A673 (cell line): Measurements from ENCODE around the gene ASTN2. TPM values are rescaled to one million over a fixed set of nuclear protein-coding genes. Genes with fewer than 3 reads are reported as not detected.

Experiments used
- BruUV-seq: library from RNA; stranded (reverse); fragments of 400-500 nt; replicated peaks from 2 replicates; lab custom pipeline; 2021; lab: Mats Ljungman, UMichigan
- CTCF ChIA-PET: fragments of 300-600 bp; sonication (Branson Sonifier 250); formaldehyde crosslinking; loops from one replicate; lab custom pipeline; 2022; ENCODE audit warnings: antibody characterized with exemption; lab: Charles Lee
- POLR2A ChIA-PET: fragments of 300-600 bp; sonication (Branson Sonifier 250); formaldehyde crosslinking; loops from one replicate; lab custom pipeline; 2022; ENCODE audit warnings: antibody characterized with exemption; ENCODE audit not compliant: low non-redundant PET; lab: Charles Lee
- DNase-seq: peaks from one replicate; pipeline ENCODE4 v3.0.0-alpha.2; 2015; ENCODE audit warnings: low spot score
- H3K27ac ChIP-seq: fragments of 200-600 bp; sonication (generic); 2 replicates; pipeline ENCODE4 v1.5.1; 2016; ENCODE audit warnings: mixed run types, low read depth, mild to moderate bottlenecking, mixed read lengths, antibody characterized with exemption, low read length; ENCODE audit not compliant: poor library complexity, severe bottlenecking
- H3K27me3 ChIP-seq: fragments of 200-600 bp; sonication (generic); replicated peaks from 2 replicates; pipeline ENCODE4 v1.6.1; 2017; ENCODE audit warnings: mixed run types, low read depth, mild to moderate bottlenecking, mixed read lengths, antibody characterized with exemption, low read length; ENCODE audit not compliant: insufficient read depth, poor library complexity
- H3K36me3 ChIP-seq: fragments of 200-600 bp; sonication (generic); 2 replicates; pipeline ENCODE4 v1.6.1; 2016; ENCODE audit warnings: mixed run types, mild to moderate bottlenecking, mixed read lengths, antibody characterized with exemption, low read length; ENCODE audit not compliant: insufficient read depth, poor library complexity, severe bottlenecking
- H3K4me1 ChIP-seq: fragments of 200-600 bp; sonication (generic); 2 replicates; pipeline ENCODE4 v1.6.1; 2017; ENCODE audit warnings: mixed run types, mild to moderate bottlenecking, mixed read lengths, antibody characterized with exemption, low read length; ENCODE audit not compliant: insufficient read depth, poor library complexity, severe bottlenecking
- H3K4me3 ChIP-seq: fragments of 200-600 bp; sonication (generic); 2 replicates; pipeline ENCODE4 v1.5.1; 2016; ENCODE audit warnings: low read depth, mixed run types, mild to moderate bottlenecking, mixed read lengths, low read length; ENCODE audit not compliant: poor library complexity, severe bottlenecking
- H3K9me3 ChIP-seq: fragments of 200-600 bp; sonication (generic); 2 replicates; pipeline ENCODE4 v1.6.1; 2016; ENCODE audit warnings: mixed run types, low read depth, mild to moderate bottlenecking, mixed read lengths, antibody characterized with exemption, low read length; ENCODE audit not compliant: poor library complexity, severe bottlenecking
- EZH2 ChIP-seq: fragments of 200-600 bp; sonication (generic); IDR thresholded peaks from 2 replicates; pipeline ENCODE4 v1.6.1; 2017; ENCODE audit warnings: borderline replicate concordance, low read depth, mild to moderate bottlenecking, mixed read lengths, antibody characterized with exemption, low read length; ENCODE audit not compliant: poor library complexity, severe bottlenecking
- intact Hi-C: fragments of 100-400 bp; cut with micrococcal nuclease; formaldehyde crosslinking; loops from one replicate; pipeline ENCODE4 v1.10.0; 2022; ENCODE audit not compliant: unreplicated experiment
- total RNA-seq: library from RNA; stranded (reverse); gene quantifications from 2 replicates; pipeline ENCODE4 v1.2.3, GENCODE V29; 2021
- TF ChIP-seq, protein P1 (sequence below): fragments of 300-800, 200-600 bp; sonication (generic); conservative IDR thresholded peaks from 2 replicates; pipeline ENCODE4 v1.5.1; 2017; ENCODE audit warnings: low read depth, mild to moderate bottlenecking, antibody characterized with exemption, low read length, moderate library complexity, mixed read lengths

ASTN2 gene
- total RNA-seq, 1 experiment from 2014 or later, result 3.4 TPM

DNA sequence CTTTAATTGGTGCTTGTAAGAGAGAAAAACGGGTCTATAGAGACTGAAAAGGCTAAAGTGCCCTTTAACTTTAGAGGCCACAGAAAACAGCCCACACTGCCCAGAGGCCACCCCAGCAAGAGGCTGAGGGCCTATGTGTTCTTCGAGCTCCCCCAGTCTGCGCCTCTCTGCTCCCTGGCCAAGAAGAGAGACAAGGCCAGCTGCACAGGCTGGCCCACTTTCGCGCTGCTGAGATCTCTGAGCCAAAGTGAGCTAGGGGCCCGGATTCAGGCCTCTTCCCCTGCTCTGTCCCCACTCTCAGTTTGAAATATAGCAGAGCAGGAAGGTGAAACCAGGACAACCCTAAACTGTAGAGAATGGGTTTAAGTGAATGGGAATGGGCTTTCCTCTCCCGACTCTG, 859.7 kb downstream of the ASTN2 start:
- Histone ChIP-seq H3K9me3 (no peaks in the 10 kb centered on the region), H3K4me1 (no peaks in the 10 kb centered on the region), H3K27ac (no peak overlapping the region), H3K36me3 (no peaks in the 10 kb centered on the region), H3K27me3 (no peaks in the 10 kb centered on the region), H3K4me3 (no peak overlapping the region)
- CTCF ChIA-PET, result no interaction called here
- intact Hi-C loops, result no loop called here
- BruUV-seq, result no TSS peak
- no peak for TF ChIP-seq EZH2
- TF ChIP-seq, protein P1, sequence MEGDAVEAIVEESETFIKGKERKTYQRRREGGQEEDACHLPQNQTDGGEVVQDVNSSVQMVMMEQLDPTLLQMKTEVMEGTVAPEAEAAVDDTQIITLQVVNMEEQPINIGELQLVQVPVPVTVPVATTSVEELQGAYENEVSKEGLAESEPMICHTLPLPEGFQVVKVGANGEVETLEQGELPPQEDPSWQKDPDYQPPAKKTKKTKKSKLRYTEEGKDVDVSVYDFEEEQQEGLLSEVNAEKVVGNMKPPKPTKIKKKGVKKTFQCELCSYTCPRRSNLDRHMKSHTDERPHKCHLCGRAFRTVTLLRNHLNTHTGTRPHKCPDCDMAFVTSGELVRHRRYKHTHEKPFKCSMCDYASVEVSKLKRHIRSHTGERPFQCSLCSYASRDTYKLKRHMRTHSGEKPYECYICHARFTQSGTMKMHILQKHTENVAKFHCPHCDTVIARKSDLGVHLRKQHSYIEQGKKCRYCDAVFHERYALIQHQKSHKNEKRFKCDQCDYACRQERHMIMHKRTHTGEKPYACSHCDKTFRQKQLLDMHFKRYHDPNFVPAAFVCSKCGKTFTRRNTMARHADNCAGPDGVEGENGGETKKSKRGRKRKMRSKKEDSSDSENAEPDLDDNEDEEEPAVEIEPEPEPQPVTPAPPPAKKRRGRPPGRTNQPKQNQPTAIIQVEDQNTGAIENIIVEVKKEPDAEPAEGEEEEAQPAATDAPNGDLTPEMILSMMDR, result no peak
- POLR2A ChIA-PET, result no interaction called here
- no peak for DNase-seq

DNA sequence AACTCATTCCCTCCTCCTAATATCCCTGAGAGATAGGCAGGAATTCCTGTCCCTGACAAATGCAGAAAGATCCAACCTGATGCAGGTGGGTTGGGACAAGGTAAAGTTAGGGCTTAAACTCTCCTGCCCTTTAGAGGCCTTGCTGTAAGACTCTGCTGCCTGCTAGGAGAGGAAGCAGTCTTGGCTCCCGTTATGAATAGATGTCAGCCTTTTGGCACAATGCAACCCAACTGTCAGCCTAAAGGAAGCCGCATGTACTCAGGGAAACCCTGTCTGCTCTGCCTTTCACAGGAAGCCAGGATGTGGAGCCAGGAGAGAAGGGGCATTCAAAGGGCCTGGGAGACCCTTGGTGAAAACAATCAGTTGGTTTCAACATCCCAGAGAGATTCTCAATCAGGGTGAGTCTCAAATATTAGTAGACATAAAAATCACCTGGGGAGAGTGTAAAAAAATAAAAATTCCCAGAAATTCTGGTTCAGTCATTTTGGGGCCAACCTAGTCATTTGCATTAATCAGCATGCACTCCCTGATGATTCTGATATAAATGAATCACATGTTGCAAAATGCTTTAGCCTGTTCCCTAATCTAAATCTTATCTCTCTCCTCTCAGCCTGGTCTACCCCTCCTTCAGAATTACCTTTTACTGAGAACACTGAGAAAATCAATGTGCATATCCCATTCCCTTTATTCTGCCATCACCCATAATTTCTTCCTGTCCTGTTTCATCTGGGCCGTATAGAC, 864.0 kb downstream of the ASTN2 start:
- Histone ChIP-seq H3K4me1 (no peaks in the 10 kb centered on the region), H3K27ac (no peak overlapping the region), H3K36me3 (no peaks in the 10 kb centered on the region), H3K9me3 (no peaks in the 10 kb centered on the region), H3K4me3 (no peak overlapping the region), H3K27me3 (no peaks in the 10 kb centered on the region)
- no peak for DNase-seq
- BruUV-seq, result no TSS peak
- TF ChIP-seq, protein P1, result no peak
- no peak for TF ChIP-seq EZH2
- ChIA-PET CTCF (no interaction called here), POLR2A (no interaction called here)
- intact Hi-C loops, result no loop called here

DNA sequence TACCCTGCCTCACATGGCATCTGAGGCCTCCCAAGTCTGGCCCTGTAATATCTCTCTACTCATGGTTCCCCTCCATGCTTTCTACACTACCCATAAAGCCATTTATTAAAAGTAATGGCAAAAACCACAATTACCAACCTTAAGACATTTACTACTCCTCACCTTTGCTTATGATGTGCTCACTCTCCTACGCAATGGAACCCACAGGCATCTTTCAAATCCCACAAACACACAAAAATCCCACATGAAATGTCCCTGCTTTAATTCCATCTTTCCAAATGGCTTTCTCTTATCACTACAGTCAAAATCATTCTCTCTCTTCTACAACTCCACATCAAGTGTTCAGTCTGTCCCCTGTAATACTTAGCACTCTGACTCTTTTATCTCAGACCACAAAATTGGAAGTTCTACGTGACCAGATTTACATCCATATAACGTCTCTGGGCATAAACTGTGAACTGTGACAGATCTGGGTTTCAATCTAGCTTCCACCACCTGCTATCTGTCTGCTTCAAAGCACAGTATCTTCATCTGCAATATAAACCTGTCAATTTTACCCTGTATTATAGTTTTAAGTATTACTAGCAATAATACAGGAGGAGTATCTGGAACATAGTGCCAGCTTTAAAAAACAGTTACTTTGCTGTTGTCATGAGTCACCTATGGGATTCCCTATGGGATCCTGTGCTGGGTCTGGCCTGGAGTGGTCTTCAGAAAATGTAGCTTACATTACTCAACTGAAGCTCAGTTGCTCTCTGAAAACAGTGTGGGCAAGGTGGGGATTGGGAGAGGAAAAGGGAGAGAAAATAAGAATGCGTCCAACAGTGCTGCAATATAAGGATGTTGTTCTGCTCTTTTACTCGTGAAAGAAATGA, 864.8 kb downstream of the ASTN2 start:
- POLR2A ChIA-PET, result no interaction called here

More for the DNA sequence above, 864.8 kb downstream of the ASTN2 start:
- H3K9me3 ChIP-seq, result no peaks in the 10 kb centered on the region
- no peak for DNase-seq
- H3K27me3 ChIP-seq, result no peaks in the 10 kb centered on the region
- H3K36me3 ChIP-seq, result no peaks in the 10 kb centered on the region
- TF ChIP-seq, protein P1, result no peak
- TF ChIP-seq EZH2, result no peak
- no peak overlapping the region for H3K27ac ChIP-seq
- intact Hi-C loops, result no loop called here
- BruUV-seq, result no TSS peak
- no peak overlapping the region for H3K4me3 ChIP-seq
- CTCF ChIA-PET, result no interaction called here
- no peaks in the 10 kb centered on the region for H3K4me1 ChIP-seq
